Midbrain (tissue), 1 donor: ENCODE data around the gene STEAP4.
"Not testable (repeated sequence)": the region's sequence is repeated elsewhere in the genome, so short reads cannot be mapped to it uniquely, and the experiment has no call there.

Experiments
- DNase-seq: peaks from one replicate; lab custom pipeline; 2025; lab: John Stamatoyannopoulos, UW

The STEAP4 gene

DNA sequence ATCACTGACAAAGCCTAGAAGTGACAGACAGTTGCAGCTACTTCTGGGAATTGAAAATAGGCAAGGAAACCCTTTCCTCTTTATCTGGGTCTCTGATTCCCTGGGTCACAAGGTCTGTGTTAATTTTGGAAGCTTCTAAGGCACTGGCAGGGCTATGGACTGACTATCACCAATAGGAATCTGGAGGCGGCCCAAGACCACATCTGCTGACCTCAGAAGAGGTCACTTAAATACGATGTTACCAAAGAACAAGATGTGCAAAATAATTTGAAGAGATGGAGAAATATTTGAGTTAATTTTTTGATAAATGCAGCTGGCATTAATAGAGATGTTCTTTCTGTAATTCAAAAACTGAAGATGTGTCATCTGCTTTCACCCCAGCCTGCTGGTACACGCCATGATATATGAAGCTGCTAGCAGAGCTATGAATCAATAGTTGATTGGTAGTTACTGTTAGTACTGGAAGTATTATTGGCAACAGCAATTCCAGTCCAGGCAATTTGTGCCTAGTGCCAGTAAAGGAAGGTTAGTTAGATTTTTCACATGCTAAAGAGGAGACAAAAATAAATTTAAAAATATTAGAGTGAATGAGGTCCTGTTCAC, 5.5 kb upstream of the STEAP4 start:
- no peak for DNase-seq

- no peak for DNase-seq
These were observed 5.0 kb upstream of the STEAP4 start for GRCh38 chr7:88311675-88312036.

- DNase-seq: no peak
These were observed 4.4 kb upstream of the STEAP4 start for GRCh38 chr7:88310956-88311674.

- no peak for DNase-seq
These were observed 3.1 kb upstream of the STEAP4 start for GRCh38 chr7:88309819-88310218.

DNA sequence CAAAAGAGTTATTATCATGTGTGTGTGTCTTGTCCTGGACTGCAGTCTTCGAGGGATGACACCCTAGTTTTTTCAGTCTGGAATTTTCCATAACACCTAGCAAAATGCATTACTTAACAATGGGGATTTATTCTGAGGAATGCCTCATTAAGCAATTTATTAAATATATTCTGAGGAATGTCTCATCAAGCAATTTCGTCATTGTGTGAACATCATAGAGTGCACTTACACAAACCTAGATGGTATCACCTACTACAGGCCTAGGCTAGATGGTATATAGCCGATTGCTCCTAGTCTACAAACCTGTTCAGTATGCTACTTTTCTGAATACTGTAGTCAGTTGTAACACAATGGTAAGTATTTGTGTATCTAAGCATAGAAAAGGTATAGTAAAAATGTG, 1.1 kb upstream of the STEAP4 start:
- DNase-seq: no peak

DNA sequence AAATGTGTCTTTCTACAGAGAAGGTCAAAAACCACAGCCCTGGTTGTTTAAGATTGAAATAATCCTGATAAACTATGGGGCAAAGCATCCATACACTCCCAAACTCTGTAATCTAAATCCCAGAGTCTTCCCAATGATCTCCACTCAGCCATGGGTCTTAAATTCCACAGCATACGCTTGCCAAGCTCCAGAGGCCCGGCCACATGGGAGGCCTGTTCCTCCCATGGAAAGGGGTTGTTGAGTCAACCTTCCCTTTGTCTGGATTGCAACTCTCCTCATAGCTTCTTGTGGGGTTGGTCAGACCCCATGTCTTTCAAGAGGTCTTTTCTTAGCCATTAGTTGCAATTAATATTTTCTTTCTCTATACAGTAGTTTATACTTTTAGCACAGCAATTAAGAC, 718 bp upstream of the STEAP4 start:
- DNase-seq: no peak

GRCh38 chr7:88305044-88305443, 1.6 kb downstream of the STEAP4 start:
- no peak for DNase-seq

GRCh38 chr7:88302486-88302885, 4.2 kb downstream of the STEAP4 start:
- no peak for DNase-seq

GRCh38 chr7:88301924-88302323, 4.8 kb downstream of the STEAP4 start:
- no peak for DNase-seq

- no peak for DNase-seq
These were observed 6.2 kb downstream of the STEAP4 start for GRCh38 chr7:88300401-88300945.

- no peak for DNase-seq
These were observed 7.6 kb downstream of the STEAP4 start for GRCh38 chr7:88299126-88299525.

GRCh38 chr7:88293866-88294265, 12.8 kb downstream of the STEAP4 start:
- DNase-seq: no peak

GRCh38 chr7:88291398-88292173, 15.1 kb downstream of the STEAP4 start:
- DNase-seq: no peak

- no peak for DNase-seq
These were observed 16.2 kb downstream of the STEAP4 start for GRCh38 chr7:88290491-88290890.

DNA sequence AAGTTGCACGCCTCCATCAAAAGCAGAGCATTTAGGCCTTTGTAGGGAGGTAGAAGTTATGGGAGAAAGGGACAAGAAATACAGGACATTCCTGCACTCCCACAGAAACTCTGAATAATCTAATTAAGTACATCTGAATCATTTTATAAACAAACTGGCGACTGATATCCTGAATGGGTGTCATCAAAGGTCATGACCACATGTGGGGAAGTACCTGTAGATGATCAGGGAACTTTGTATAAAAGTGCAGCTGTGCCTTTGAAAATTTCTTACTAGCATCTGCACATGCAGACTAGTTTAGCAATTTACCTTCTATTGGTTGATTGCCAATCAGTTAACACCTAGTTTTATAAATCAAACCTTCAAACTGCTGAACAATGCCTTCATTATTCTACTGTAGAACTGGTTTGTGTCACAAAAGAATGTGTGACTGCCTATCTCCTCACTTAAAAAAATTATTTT, 17.1 kb downstream of the STEAP4 start:
- no peak for DNase-seq

- no peak for DNase-seq
These were observed 24.9 kb downstream of the STEAP4 start for GRCh38 chr7:88281749-88282148.

DNA sequence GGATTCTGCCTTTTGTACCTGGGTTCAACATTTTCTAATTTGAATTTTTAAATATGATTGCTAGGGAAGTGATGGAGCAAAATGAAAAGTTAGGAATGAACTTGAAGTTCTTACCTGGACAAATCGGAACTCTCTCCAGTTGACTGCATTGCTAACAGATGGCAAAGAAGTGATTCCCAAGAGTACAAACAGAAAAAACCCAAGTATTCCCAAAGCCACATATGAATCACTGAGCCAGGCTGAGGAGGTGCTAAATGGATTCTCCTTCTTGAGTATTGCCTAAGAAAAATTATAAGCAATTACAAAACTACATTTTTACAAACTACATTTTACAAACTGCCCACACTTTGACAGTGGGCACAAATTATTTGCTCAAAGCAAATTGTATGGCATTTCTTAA, 25.9 kb downstream of the STEAP4 start:
- DNase-seq: no peak

DNA sequence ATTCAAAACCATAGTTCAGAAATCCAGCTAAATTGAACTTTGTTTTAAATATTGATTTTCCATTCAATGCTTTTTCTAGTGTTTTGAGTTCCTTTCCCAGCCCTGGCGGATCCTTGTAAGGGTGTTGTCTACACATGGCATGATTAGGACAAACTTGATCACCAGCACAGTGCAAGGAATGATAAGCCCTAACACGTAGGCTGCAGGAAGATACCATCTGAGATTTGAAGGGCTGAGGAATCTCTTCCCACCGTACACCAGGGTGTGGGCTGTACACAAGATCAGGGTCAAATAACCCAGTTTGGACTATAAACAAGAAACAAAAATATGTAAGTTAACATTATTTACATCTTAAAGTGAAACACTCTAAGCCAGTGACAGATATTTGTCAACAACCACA, 27.4 kb downstream of the STEAP4 start:
- no peak for DNase-seq

GRCh38 chr7:88278881-88279280, 27.8 kb downstream of the STEAP4 start:
- DNase-seq: no peak

GRCh38 chr7:88276605-88277153, 30.0 kb downstream of the STEAP4 start:
- no peak for DNase-seq

- not testable (repeated sequence) for DNase-seq
These were observed 31.8 kb downstream of the STEAP4 start for GRCh38 chr7:88274856-88275255.

- no peak for DNase-seq
These were observed 37.1 kb downstream of the STEAP4 start for GRCh38 chr7:88269586-88269985.

GRCh38 chr7:88268858-88269257, 37.8 kb downstream of the STEAP4 start:
- no peak for DNase-seq
